Lower leg skin (tissue), 4 donors: ENCODE measurements around the gene ZGLP1. TPM values are rescaled to one million over a fixed set of nuclear protein-coding genes. Genes with fewer than 3 reads are reported as not detected.

ENCODE experiments used
- DNase-seq, 2 donors: peaks; one replicate each; pipeline ENCODE4 v3.0.0-alpha.2; 2019; ENCODE audit warnings: low spot score in 2 of 2
- H3K4me3 ChIP-seq: fragments of 200-600 bp; sonication (generic); 2 replicates; pipeline ENCODE4 v1.5.1; 2017; ENCODE audit warnings: mild to moderate bottlenecking, low read depth; ENCODE audit not compliant: poor library complexity, severe bottlenecking
- POLR2A ChIP-seq, 2 donors: fragments of 450-650 bp; IDR thresholded peaks; one replicate each; pipeline ENCODE4 v1.6.1; 2016 to 2017; ENCODE audit warnings: antibody characterized with exemption in 2 of 2, mild to moderate bottlenecking in 1 of 2, moderate library complexity in 1 of 2
- WGBS, 2 donors: methylation state at CpG; one replicate each; pipeline ENCODE4 v1.1.5; 2018; 5-methylcytosine and 5-hydroxymethylcytosine counted together
- intact Hi-C: fragments of 100-400 bp; cut with DNase I; formaldehyde crosslinking; loops from one replicate; pipeline ENCODE4 v1.15.0; 2023; ENCODE audit warnings: low total_unique reads
- total RNA-seq, 4 donors: library from RNA; depleted of rRNA; stranded (reverse); fragments of >200 nt; gene quantifications; one replicate each; pipeline ENCODE4 v1.1.0, GENCODE V29; 2016
- TF ChIP-seq, protein P1 (sequence below), 3 donors: fragments of 450-650 bp; IDR thresholded peaks; one replicate each; pipeline ENCODE4 v1.5.1; 2016; ENCODE audit warnings: antibody characterized with exemption in 3 of 3, mild to moderate bottlenecking in 3 of 3, moderate library complexity in 2 of 3

The ZGLP1 gene
- total RNA-seq, 4 donors from 2014 or later = 2.2 to 3.8 (median 2.8) TPM; not detected in 1

GRCh38 chr19:10321874-10322835 is 12.5 kb upstream of the ZGLP1 start:
- DNase-seq = no peak
- intact Hi-C loops = no loop called here
- TF ChIP-seq, protein P1, sequence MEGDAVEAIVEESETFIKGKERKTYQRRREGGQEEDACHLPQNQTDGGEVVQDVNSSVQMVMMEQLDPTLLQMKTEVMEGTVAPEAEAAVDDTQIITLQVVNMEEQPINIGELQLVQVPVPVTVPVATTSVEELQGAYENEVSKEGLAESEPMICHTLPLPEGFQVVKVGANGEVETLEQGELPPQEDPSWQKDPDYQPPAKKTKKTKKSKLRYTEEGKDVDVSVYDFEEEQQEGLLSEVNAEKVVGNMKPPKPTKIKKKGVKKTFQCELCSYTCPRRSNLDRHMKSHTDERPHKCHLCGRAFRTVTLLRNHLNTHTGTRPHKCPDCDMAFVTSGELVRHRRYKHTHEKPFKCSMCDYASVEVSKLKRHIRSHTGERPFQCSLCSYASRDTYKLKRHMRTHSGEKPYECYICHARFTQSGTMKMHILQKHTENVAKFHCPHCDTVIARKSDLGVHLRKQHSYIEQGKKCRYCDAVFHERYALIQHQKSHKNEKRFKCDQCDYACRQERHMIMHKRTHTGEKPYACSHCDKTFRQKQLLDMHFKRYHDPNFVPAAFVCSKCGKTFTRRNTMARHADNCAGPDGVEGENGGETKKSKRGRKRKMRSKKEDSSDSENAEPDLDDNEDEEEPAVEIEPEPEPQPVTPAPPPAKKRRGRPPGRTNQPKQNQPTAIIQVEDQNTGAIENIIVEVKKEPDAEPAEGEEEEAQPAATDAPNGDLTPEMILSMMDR (IDR thresholded peaks at IDR 0.05) = no peak
- TF ChIP-seq POLR2A (IDR thresholded peaks at IDR 0.05) = no peak
- H3K4me3 ChIP-seq = no peak overlapping the region
- WGBS, 2 donors = 89 to 93% methylated on average over 13 to 18 of the region's 19 CpGs

DNA sequence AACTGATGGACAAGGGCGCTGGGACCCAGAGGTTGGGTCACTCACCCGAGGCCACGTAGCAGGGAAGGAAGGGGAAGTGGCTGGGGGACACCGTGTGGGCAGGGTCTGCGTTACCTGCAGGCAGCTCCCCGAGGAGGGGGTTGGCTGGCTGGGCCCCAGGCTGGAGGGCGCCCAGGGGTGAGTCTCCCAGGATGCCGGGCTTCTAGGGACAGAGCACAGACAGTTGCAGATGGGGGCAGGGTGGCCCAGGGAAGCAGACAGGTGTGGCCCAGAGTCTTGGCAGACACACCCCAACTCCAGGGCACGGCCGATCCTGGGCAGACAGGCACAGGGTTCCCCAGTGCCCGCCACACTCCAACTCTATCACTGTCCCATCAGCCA is 11.8 kb upstream of the ZGLP1 start:
- H3K4me3 ChIP-seq = no peak overlapping the region
- no peak for TF ChIP-seq POLR2A (IDR thresholded peaks at IDR 0.05)
- TF ChIP-seq, protein P1 (IDR thresholded peaks at IDR 0.05) = no peak
- intact Hi-C loops = no loop called here
- DNase-seq = no peak
- 59 to 88% methylated on average over 4 to 11 of the region's 11 CpGs for WGBS, 2 donors

- WGBS, 2 donors = 88 to 94% methylated on average over 22 to 27 of the region's 32 CpGs
- intact Hi-C loops = no loop called here
Measured at GRCh38 chr19:10320602-10321416, 11.2 kb upstream of the ZGLP1 start.

DNA sequence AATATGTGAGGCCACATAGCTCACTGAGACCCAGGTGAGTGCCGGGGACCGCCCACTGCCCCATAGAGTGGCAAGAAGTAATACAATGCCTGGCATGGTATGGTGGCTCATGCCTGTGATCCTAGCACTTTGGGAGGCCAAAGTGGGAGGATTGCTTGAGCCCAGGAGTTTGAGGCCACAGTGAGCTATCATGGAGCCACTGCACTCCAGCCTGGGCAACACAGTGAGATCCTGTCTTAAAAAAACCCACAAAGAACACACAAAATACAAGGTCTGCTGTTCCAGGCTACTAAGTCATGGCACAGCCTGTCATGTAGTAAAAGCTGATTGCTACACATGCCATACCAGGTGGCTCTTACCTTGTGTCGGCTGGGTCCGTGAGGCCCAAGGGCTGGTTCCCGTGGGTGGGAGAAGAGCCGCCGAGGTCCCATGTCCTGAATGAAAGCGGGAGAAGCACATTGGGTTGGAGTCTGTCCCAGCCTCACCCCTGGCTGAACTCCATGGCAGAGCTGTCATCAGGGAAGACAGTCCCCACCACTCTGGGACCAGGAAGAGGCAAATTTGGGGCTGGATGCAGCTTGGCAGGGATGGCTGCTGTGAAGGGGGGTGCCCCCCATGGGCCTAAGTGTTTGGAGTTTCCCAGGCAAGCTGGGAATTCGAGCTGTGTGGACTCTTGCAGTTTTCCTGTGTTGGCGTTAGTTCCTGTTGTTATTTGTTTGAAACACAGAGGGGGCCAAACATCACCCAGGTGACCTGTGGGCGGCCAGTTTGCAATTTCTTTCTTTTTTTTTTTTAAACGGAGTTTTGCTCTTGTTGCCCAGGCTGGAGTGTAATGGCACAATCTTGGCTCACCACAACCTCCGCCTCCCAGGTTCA is 9.4 kb upstream of the ZGLP1 start:
- TF ChIP-seq, protein P1 (IDR thresholded peaks at IDR 0.05) = no peak
- TF ChIP-seq POLR2A (IDR thresholded peaks at IDR 0.05) = no peak
- 85 to 90% methylated on average over 13 of the region's 13 CpGs for WGBS, 2 donors

More at GRCh38 chr19:10320602-10321416, 11.2 kb upstream of the ZGLP1 start:
- no peak overlapping the region for H3K4me3 ChIP-seq
- DNase-seq = no peak
- no peak for TF ChIP-seq POLR2A (IDR thresholded peaks at IDR 0.05)
- TF ChIP-seq, protein P1 (IDR thresholded peaks at IDR 0.05) = no peak

DNA sequence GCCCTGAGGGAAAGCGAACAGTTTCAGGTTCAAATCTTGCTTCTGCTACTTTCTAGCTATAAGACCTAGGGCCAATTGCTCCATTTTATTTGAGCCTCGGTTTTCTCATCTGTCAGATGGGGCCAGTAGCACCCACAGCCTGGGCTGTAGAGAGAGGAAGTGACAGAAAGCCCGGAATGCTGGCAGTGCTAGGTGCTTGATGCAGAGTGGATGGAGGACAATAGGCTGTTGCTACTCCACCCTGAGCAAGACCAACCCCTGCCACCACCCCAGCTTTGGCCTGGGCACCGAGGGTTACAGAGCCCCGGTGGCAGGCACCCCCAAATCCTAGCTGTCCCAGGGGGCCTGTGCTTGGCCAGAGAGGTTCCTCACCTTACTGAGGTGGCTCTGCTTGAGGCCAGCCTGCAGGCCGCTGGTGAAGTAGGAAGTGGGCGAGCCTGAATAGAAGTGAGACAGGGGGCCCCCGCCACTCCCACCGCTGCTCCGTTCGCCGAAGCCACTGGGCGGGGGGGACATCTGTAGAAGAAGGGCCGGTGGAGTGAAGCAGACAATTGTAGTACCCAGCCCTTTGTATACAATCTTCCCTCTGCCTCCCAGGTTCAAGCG is 8.3 kb upstream of the ZGLP1 start:
- 94 to 95% methylated on average over 15 of the region's 15 CpGs for WGBS, 2 donors
- intact Hi-C loops = no loop called here
- DNase-seq = no peak
- TF ChIP-seq POLR2A (IDR thresholded peaks at IDR 0.05) = no peak
- TF ChIP-seq, protein P1 (IDR thresholded peaks at IDR 0.05) = no peak
- H3K4me3 ChIP-seq = no peak overlapping the region

More for the DNA sequence above, 9.4 kb upstream of the ZGLP1 start:
- no peak for DNase-seq
- no peak overlapping the region for H3K4me3 ChIP-seq
- intact Hi-C loops = no loop called here
